OCI-LY7 (cell line): ENCODE measurements around the gene GMPR2.

Experiments used
- EZH2phosphoT487 ChIP-seq: fragments of 200-600 bp; sonication (generic); IDR thresholded peaks from 2 replicates; pipeline ENCODE4 v1.6.1; 2018; ENCODE audit warnings: low read depth, borderline replicate concordance, mild to moderate bottlenecking, mixed run types, antibody characterized with exemption, low read length, moderate library complexity, mixed read lengths
- TF ChIP-seq, protein P1 (sequence below): fragments of 200-600 bp; sonication (generic); conservative IDR thresholded peaks from 2 replicates; pipeline ENCODE4 v1.5.1; 2014; ENCODE audit warnings: mild to moderate bottlenecking, antibody characterized with exemption, low read length, moderate library complexity, mixed read lengths

GRCh38 chr14:24268225-24268624, 35.5 kb downstream of the GMPR2 start:
- TF ChIP-seq, protein P1, sequence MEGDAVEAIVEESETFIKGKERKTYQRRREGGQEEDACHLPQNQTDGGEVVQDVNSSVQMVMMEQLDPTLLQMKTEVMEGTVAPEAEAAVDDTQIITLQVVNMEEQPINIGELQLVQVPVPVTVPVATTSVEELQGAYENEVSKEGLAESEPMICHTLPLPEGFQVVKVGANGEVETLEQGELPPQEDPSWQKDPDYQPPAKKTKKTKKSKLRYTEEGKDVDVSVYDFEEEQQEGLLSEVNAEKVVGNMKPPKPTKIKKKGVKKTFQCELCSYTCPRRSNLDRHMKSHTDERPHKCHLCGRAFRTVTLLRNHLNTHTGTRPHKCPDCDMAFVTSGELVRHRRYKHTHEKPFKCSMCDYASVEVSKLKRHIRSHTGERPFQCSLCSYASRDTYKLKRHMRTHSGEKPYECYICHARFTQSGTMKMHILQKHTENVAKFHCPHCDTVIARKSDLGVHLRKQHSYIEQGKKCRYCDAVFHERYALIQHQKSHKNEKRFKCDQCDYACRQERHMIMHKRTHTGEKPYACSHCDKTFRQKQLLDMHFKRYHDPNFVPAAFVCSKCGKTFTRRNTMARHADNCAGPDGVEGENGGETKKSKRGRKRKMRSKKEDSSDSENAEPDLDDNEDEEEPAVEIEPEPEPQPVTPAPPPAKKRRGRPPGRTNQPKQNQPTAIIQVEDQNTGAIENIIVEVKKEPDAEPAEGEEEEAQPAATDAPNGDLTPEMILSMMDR, result no peak
- no peak for TF ChIP-seq EZH2phosphoT487
